ENCODE results near the gene AFG1L.

DNA sequence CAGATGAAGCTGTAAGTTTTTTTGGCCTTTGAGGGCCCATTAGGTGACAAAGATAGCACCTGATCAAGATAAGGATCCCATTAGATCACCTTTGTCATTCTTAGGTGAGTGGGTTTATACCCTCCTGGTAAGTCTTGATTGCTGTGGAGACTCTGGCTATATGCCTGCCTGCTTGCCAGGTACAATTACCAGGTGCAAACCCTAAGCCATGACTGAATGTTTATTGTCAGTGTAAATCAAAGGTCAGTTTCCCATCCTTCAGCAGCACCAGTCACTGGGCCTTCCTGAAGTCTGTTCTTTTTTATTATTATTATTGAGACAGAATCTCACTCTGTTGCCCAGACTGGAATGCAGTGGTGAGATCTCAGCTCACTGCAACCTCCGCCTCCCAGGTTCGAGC is 159.5 kb downstream of the AFG1L start:
- TF ChIP-seq, protein P1, sequence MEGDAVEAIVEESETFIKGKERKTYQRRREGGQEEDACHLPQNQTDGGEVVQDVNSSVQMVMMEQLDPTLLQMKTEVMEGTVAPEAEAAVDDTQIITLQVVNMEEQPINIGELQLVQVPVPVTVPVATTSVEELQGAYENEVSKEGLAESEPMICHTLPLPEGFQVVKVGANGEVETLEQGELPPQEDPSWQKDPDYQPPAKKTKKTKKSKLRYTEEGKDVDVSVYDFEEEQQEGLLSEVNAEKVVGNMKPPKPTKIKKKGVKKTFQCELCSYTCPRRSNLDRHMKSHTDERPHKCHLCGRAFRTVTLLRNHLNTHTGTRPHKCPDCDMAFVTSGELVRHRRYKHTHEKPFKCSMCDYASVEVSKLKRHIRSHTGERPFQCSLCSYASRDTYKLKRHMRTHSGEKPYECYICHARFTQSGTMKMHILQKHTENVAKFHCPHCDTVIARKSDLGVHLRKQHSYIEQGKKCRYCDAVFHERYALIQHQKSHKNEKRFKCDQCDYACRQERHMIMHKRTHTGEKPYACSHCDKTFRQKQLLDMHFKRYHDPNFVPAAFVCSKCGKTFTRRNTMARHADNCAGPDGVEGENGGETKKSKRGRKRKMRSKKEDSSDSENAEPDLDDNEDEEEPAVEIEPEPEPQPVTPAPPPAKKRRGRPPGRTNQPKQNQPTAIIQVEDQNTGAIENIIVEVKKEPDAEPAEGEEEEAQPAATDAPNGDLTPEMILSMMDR (IDR thresholded peaks at IDR 0.05; ENCODE audit: insufficient read depth, low read length), result no peak
- TF ChIP-seq POLR2AphosphoS5 (IDR thresholded peaks at IDR 0.05; ENCODE audit: low read depth), result no peak

Data from HL-60 (cell line).